Globus pallidus (tissue), 1 donor: ENCODE results near the gene PLA2G10.
"Not testable (repeated sequence)": the region's sequence is repeated elsewhere in the genome, so short reads cannot be mapped to it uniquely, and the experiment has no call there.

Source experiments
- DNase-seq: peaks from one replicate; pipeline ENCODE4 v3.0.0-alpha.2; 2015; ENCODE audit warnings: low spot score

The PLA2G10 gene

DNA sequence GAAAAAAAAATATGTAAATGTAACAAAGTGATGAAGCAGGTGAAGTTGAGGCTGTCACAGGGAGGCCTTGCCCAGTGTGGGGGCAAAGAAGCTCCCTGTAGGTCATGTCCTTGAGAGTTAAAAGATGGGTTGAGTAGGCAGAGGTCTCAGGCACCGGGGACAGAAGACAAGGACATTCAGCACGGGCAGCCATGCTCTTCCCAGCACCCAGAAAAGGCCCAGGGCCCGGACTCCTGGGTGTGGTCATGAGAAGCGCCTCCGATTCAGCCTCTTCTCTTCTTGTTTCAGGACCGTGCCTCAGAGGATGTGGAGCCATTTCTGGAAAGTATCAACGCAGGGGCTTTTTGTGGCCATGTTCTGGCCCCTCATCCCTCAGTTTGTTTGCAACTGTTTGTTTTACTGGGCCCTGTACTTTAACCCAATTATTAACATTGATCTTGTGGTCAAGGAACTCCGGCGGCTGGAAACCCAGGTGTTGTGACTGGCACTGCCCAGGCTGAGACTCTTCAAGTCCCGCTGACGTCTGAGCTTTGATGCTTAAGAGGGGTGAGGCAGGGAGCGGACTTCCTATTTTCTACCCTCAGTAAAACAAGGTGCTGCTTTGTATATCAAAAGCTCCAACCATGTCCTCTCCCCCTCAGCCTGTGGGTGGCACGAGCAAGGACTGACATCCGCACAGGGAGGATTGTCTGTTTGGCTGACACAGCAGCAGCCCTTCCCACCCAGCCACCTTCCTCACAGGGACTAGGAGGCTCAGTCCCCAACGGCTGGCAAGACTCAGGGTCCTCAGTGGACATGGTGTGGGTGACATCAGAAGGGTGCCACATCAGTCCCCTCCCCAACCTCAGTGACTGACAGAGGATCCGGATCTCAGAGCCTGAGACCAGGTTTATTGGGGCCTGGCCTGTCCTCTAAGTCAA, 26.5 kb downstream of the PLA2G10 start:
- no peak for DNase-seq

DNA sequence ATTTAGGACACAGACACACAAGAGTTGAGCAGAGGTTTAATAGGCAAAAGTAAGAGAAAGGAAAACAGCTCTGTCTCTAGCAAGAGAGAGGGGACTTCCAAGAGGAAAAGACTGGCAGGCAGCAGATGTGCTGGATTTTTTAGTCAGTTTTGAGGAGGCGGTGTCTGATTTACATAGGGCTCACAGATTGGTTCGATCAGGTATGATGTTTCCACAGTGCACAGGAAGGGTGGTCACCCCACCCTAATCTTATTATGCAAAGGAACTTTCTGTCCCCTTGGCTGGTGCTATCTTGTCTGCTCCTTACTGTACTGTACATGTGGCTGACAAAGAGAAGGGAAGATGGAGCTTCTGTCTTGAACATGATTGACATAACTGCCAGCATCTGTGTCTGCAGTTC, 36.0 kb downstream of the PLA2G10 start:
- no peak for DNase-seq

DNA sequence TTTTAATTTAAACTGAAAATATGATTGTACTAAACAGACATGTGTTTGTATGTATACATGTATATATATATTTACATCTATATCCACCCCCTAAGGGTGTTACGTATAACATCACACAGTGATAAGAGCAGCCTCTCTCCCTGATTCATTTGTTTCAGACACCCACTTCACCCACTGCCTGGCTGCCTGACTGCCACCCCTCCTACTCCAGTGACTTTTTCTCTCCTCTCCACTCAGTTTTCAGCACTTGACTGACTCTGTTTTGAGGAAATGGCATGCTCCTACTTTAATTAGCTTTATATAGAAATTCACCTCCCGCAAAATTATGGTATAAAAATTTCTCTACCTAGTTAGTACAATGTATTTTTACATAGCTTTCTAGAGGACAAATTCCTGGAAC, 41.4 kb downstream of the PLA2G10 start:
- DNase-seq: no peak

DNA sequence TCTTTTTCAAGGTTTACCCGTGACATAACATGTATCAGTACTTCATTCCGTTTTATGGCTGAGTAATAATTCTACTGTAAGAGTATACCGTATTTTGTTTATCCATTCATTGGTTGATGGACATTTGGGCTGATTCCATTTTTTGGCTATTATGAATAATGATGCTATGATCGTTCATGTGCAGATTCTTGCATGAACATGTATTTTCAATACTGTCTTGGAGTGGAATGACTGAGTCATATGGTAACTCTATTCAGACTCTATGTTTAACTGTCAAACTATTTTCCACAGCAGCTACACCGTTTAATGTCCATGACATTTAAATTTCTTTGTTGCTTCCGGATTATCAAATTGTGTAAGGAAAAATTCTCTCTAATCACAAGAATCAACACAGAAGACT, 43.5 kb downstream of the PLA2G10 start:
- no peak for DNase-seq

DNA sequence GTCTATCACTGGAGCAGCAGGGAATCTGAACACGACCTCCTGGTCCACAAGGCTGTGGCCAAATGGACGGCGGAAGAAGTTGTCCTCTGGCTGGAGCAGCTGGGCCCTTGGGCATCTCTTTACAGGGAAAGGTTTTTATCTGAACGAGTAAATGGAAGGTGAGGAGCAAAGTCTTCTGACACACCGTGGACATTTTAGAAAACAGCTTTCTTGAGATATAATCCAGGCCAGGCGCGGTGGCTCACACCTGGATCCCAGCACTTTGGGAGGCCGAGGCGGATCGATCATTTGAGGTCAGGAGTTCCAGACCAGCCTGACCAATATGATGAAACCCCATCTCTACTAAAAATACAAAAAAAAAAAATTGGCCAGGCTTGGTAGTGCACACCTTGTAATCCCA, 44.3 kb downstream of the PLA2G10 start:
- DNase-seq: no peak

DNA sequence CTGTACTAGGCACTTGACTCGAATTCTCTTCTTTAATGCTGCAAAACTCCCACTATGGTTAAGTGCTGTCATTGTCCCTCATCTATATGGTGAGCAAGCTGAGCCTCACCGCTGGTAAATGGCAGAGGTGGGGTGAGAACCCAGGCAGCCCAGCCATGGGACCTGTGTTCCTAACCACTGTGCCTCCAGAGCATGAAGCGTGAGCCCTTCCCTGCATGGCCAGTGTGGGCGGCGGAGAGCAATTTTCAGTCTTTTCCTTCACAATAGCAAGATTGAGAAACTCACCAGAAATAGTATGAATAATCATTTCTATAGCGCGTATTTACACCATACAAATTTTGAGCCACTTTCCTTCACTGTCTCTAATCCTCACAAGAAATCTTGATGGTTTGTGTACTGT, 52.2 kb downstream of the PLA2G10 start:
- DNase-seq: no peak

DNA sequence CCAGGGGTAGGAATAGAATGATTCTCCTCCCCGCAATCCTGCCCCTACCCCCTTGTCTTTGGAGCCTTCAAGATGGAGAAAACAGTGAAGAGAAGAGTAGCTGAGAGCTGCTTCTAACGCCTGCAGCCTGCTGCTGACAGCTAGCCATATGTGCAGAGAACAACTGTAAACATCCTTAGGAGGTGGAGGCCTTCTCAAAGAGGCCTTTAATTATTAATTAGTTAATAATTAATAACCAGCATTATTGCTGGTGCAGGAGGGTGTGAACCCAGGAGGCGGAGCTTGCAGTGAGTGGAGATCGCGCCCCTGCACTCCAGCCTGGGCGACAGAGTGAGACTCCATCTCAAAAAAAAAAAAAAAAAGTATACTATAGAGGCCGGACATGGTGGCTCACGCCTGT, 52.9 kb downstream of the PLA2G10 start:
- DNase-seq: no peak

DNA sequence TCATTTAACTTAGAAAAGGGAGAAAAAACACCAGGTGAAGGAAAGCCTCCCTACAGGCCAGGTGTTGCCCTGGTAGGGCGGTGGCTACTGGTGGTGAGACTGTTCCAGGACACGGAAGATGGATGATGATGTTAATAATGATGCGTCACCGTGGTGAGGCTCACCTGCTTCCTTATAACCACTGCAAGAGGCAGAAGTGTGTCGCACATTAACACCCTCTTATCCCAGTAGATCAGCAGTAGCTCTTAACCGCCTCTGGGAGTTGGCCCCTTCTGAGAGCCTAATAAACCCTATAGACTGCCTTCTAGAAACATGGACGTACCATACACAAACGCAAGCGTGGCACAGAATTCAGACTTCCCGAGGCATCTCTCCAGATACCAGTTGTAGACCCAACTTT, 53.6 kb downstream of the PLA2G10 start:
- no peak for DNase-seq

DNA sequence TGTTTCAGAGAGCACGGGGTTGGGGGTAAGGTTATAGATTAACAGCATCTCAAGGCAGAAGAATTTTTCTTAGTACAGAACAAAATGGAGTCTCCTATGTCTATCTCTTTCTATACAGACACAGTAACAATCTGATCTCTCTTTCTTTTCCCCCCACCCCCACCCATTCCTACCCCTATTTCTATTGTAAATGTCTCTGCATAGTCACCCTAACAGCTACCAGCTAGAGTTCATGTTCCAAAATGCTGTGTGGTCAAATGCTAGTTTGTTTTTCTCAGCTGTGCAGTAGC, 57.2 kb downstream of the PLA2G10 start:
- DNase-seq: not testable (repeated sequence)

DNA sequence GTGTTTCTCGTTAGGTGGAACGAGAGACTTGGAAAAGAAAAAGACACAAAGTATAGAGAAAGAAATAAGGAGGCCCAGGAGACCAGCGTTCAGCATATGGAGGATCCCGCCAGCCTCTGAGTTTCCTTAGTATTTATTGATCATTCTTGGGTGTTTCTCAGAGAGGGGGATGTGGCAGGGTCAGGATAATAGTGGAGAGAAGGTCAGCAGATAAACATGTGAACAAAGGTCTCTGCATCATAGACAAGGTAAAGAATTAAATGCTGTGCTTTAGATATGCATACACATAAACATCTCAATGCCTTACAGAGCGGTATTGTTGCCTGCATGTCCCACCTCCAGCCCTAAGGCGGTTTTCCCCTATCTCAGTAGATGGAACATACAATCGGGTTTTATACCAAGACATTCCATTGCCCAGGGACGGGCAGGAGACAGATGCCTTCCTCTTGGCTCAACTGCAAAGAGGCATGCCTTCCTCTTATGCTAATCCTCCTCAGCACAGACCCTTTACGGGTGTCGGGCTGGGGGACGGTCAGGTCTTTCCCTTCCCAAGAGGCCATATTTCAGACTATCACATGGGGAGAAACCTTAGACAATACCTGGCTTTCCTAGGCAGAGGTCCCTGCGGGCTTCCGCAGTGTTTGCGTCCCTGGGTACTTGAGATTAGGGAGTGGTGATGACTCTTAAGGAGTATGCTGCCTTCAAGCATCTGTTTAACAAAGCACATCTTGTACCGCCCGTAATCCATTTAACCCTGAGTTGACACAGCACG, 57.7 kb downstream of the PLA2G10 start:
- DNase-seq: not testable (repeated sequence)

DNA sequence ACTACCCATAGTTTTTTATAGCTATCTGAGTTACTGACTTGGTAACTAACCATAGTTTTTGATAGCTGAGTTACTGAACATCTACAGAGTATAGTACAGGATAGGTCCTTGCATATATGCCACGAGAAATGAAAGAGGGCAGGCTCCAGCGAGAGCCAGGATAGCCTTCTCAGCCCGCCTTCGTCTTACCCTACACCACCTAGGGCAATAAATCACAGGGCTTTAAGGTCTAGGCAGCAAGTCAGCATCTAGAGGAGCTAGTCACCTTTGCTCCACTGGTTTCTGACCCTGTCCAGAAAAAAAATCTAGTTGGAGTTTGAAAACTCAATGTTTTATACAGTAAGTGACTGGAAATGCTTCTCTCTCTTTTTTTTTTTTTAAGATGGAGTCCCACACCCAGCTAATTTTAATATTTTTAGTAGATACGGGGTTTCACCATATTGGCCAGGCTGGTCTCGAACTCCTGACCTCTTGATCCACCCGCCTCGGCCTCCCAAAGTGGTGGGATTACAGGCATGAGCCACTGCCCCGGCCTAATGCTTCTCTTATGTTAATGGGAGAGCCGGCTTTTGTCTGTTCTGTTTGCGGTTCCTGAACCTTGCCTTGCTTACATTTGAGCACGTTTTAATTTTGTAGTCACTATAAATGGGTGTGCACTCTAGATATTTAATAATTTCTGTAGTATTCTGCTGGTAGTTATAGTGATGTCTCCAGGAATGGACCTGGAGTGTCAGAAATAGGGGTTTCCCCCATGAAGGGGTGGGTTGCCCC, 58.5 kb downstream of the PLA2G10 start:
- DNase-seq: no peak

DNA sequence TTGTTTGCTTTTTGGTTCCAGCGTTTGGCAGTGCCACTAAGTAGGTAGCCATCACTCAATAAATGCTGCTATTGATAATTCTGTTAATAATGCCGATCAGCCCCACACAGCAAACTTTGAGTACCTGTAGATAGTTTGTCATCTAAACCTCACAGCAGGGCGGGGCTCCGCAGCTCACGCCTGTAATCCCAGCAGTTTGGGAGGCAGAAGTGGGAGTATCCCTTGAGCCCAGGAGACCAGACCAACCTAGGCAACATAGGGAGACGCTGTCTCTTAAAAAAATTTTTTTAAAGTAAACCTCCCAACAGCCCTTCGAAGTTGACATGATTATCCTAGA, 59.8 kb downstream of the PLA2G10 start:
- no peak for DNase-seq

DNA sequence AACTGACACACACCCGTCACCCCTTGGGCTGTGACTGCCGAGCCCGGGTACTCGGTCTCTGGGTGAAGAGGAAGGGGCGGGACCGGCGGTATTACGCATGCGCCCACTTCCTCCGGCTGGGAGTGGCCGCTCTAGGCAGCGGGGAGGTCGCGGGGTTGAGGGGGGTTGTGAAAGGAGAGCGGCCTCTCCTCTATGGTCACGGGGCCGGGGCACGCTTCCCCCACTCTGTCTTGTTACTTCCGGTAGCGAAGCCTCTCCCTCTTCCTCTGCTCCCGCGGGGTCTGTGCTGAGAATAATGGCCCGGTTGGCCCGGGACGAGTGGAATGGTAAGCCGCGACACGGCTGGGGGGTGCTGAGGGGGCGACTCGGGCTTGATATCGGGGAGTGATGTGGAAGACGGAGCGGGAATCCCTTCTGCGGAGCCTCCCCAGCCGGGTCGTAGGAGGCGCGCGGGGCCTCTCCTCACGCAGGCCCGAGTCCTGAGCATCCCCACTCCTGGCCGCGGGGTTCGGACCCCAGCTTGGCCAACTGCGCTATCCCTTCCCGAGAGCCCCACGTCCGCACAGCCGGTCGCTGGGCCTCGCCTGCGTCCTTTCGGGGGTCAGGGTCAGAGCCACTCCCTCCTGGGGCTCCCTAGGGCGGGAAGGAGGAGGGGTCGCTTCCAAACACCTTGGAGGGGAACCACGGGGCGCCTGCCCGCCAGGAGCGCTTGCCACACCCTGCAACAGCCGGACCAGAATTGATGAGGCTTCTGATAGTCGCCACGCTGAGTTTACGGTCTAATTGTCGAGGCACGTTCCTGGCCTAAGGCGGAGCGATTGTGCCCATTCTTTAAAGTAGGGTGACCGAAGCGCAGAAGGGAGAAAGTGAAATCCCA, 61.2 kb downstream of the PLA2G10 start, which contains the start of gene BFAR:
Gene BFAR, plus strand, starts transcription at position 259 of the 877 bp plus-strand sequence. CDS start 11,396 bp downstream, outside the sequence.
- DNase-seq: peak; percentile 98

DNA sequence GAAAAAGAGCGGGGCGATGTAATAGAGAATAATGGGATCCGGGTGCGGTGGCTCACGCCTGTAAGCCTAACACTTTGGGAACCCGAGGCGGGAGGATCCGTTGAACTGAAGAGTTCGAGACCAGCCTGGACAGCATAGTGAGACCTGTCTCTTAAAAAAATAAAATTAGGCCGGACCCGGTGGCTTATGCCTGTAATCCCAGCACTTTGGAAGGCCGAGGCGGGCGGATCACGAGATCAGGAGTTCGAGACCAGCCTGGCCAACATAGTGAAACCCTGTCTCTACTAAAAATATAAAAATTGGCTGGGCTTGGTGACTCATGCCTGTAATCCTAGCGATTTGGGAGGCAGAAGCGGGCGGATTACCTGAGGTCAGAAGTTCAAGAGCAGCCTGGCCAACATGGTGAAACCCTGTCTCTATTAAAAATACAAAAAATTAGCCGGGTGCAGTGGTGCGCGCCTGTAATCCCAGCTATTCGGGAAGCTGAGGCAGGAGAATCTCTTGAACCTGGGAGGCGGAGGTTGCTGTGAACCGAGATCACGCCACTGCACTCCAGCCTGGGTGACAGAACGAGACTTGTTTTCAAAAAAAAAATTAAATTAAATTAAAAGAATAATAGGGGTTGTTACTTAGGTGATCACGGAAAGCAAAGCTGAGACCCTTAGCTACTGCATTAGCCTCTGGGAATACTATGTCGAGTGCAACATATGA, 63.3 kb downstream of the PLA2G10 start:
- not testable (repeated sequence) for DNase-seq

DNA sequence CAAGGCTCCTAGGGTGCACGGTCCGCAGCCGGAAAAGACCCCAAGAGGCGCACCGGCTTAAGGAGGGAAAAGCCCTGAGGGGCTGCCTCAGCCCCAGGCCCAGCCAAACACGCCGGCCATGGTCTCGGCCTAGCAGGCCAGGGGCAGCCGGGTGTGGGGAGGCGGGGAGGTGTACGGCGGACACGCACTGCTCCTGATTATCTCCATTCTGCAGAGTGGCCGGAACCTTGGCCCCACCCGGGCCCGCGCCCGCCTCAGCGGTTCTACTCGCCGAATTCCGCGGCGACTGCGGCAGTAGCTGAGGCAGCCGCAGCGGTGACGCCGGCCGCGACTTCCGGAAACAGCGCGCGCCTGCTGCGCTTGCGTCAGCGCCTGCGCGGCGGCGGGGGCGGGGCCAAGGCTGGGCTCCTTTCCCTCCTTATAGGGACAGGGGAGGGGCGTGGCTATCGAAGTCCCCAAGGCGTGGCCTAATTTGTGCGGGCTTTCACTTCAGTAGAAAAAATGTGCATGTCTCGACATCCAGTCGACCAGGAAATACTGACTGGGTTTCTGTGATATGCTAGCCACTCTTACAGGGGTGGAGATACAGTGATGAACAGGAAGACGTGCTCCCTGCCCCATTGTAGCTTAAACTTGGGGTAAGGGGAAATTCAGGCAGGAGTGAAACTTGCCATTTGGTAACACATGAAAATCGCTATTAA, 64.0 kb downstream of the PLA2G10 start, which contains the start of gene PARN:
Gene PARN, minus strand, starts transcription at position 342 of the 701 bp plus-strand sequence. Its CDS starts 135 bp downstream, at position 207.
- peak; percentile 92 for DNase-seq

DNA sequence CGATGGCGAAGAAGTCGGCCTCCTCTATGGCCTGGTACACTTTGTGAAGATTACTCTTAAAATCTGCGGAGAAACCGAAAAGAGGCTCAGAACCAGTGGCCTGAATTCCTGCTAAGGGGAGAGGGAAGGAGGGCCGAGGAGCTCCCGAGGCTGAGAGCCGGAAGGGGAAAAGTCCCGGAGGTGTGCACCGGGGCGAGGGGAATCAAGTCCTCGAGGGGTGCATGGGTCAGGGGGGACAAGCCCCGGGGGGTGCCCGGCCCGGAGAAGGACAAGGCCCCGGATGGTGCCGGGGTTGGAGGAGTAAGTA, 64.5 kb downstream of the PLA2G10 start:
- DNase-seq: no peak

DNA sequence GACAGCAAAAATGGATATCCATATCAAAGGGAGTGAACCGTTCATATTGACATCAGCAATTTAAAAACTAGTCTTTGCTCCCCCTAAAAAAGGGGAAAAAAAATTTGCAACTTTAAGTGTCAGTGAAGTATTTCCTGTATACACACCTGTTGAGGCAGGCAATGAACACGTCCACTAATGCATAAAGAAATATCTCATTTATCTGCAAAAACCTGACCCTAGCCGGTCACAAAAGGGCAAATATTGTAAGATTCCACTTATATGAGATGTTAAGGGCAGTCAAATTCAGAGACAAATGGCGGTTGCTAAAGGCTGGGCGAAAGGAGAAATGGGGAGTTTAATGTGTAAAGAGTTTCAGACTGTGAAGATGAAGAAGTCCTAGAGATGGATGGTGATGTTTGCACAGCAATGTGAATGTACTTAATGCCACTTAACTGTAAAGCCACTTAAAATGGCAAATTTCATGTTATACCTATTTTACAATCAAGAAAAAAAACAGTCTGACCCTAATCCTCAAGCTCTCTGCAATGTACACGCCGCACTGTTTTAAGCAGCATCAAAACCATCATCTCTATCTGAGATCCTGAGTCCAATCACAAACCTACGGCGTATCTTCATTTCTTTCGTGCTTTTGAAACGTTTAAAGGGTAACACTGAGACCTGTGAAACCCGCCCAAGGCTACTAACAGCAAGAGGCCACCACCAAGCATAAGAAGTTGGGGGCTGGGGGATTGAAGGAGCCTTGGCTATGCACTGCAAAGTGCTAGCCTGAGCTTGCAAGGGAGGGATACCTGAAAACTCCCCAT, 65.1 kb downstream of the PLA2G10 start:
- no peak for DNase-seq

DNA sequence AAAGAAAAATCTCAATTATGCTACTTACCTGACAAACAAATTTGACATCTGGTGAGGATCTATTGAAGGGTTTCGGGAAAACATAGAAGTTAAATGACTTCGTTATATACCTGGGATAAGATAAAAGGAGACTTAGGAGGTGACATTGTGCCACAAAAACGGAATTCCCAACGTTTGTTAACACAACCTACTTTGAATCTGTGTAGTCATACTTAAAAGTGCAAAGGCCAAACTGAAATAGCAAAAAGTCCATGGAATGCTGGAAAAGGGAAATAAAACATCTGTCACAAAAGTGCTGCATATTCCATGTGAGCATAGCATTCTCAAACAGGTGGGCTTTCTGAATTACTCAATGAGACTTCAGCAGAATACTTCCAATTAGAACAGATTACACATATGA, 67.0 kb downstream of the PLA2G10 start:
- DNase-seq: no peak
